Pancreas (tissue), 10 donors: ENCODE data around the gene DCTN4. TPM values are rescaled to one million over a fixed set of nuclear protein-coding genes. Genes with fewer than 3 reads are reported as not detected.
"Not testable (repeated sequence)": the region's sequence is repeated elsewhere in the genome, so short reads cannot be mapped to it uniquely, and the experiment has no call there.

Source experiments
- ATAC-seq, 4 donors: fragments of 200-7000 bp; cut with Tn5 transposase; one replicate each; pipeline versions ENCODE4 v1.8.0 to v1.9.1; 2020; ENCODE audit warnings: mild to moderate bottlenecking in 4 of 4, moderate library complexity in 4 of 4
- DNase-seq, 6 donors: peaks; one replicate each; pipeline ENCODE4 v3.0.0-alpha.2; 2020
- FAIRE-seq: peaks from 2 replicates; lab custom pipeline; 2012; peaks lifted over from hg19 to GRCh38; lab: Jason Lieb, UNC
- H3K27ac ChIP-seq, 4 donors: fragments of 200-600 bp; sonication (generic); 1 replicate in 3 of 4; 2 replicates in 1 of 4; pipeline versions ENCODE4 v1.5.0 to v1.8.0; 2020
- H3K27me3 ChIP-seq, 4 donors: fragments of 200-600 bp; one replicate each; pipeline ENCODE4 v1.8.0; 2021
- H3K36me3 ChIP-seq, 3 donors: fragments of 200-600 bp; sonication (generic) in 1 of 3; one replicate each; pipeline versions ENCODE4 v1.5.0 to v1.8.0; 2020 to 2021
- H3K4me1 ChIP-seq, 3 donors: fragments of 200-600 bp; one replicate each; pipeline ENCODE4 v1.8.0; 2021
- H3K4me3 ChIP-seq, 4 donors: fragments of 200-600 bp; sonication (generic) in 2 of 4; one replicate each; pipeline versions ENCODE4 v1.5.0 to v1.8.0; 2020 to 2021
- H3K9me3 ChIP-seq, 4 donors: fragments of 200-600 bp; one replicate each; pipeline ENCODE4 v1.8.0; 2021
- WGBS, 2 donors: extraction: QIAGEN DNeasy Blood & Tissue Kit; methylation state at CpG; one replicate each; pipeline ENCODE4 v1.1.7; 2013; 5-methylcytosine and 5-hydroxymethylcytosine counted together
- intact Hi-C, 3 donors: fragments of 100-400 bp; cut with DNase I; formaldehyde crosslinking; loops; one replicate each; pipeline versions ENCODE4 v1.11.1 to v1.14.2; 2022
- polyA plus RNA-seq, 2 donors: library from polyadenylated mRNA; stranded (reverse); fragments of 200-250 nt; gene quantifications; one replicate each; pipeline ENCODE4 v1.2.3, GENCODE V29; 2013
- total RNA-seq, 6 donors: library from RNA; stranded (reverse); fragmentation: NEBNext Ultra II Directional in 4 of 6; extraction: Animal tissue kit (Norgen Biotek cat#: 25700) in 4 of 6; gene quantifications; one replicate each; pipeline versions ENCODE4 v1.2.1 to v1.2.4, GENCODE V29; 2021 to 2023
- TF ChIP-seq, protein P1 (sequence below), 4 donors: fragments of 200-600 bp; sonication (generic) in 3 of 4; IDR thresholded peaks; one replicate each; pipeline versions ENCODE4 v1.5.0 to v1.8.0; 2021; ENCODE audit warnings: antibody characterized with exemption in 4 of 4
- donor health status: healthy with polysubstance abuse.
- donor health status: DM: no; HTN: no; CAD: no; lungs with moderate emphysema.
- donor health status: DM: no; HTN: no; CAD: no.
- donor health status: control.
- donor health status: control.
- donor health status: Bipolar disorder and iron deficiency.
- donor health status: DM: yes; HTN: yes; CAD: no.
- donor health status: DM: no; HTN: no; CAD: no.
- donor health status: DM: no; HTN: no; CAD: no.
- donor health status: DM: yes; HTN: yes; CAD: no.

Gene DCTN4
- total and polyA plus RNA-seq, 8 donors, result 13.8 to 61.1 (median 45.1) TPM

DNA sequence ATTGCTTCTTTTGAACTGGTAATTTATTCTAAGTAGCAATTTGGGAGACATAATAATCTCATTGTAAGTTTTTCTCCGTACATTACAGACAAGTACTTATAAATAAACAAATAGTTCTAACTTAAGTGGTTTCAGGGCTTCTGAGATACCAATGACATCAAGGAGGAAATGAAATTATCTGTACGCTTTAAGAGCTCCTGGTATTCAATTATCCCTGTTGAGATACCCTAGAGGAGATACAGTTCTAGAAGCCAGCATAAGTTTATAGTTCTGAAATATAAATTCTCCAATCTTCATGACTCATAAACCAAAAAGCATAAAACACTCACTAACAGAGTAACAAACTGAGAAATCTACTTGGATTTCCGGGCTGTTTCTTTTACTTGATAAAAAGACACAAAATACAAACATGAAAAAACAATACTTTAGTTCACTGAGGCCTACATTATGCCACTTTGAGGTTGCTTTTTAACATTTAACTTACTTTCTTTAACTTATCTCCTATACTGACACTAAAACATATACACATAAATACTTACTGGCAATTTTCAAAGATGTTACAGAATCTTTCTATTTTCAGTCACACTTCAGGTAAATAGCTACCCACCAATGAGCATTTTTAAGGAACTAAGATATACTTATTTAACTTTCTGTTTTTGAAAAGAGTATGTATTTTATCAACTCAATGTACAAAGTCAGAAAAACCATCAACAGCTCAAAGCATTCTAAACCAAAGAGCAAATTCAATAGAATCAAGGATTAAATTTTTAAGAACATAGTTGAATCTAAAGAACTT lies 7.5 kb downstream of the DCTN4 start:
- Histone ChIP-seq H3K36me3 (peaks cover 0 to 17% (median 7%) of the 10 kb centered on the region in 3 donors), H3K4me1 (peaks cover 21 to 31% (median 27%) of the 10 kb centered on the region in 3 donors), H3K4me3 (no peak overlapping the region), H3K9me3 (no peaks in the 10 kb centered on the region), H3K27ac (no peak overlapping the region), H3K27me3 (no peaks in the 10 kb centered on the region)
- TF ChIP-seq, protein P1, sequence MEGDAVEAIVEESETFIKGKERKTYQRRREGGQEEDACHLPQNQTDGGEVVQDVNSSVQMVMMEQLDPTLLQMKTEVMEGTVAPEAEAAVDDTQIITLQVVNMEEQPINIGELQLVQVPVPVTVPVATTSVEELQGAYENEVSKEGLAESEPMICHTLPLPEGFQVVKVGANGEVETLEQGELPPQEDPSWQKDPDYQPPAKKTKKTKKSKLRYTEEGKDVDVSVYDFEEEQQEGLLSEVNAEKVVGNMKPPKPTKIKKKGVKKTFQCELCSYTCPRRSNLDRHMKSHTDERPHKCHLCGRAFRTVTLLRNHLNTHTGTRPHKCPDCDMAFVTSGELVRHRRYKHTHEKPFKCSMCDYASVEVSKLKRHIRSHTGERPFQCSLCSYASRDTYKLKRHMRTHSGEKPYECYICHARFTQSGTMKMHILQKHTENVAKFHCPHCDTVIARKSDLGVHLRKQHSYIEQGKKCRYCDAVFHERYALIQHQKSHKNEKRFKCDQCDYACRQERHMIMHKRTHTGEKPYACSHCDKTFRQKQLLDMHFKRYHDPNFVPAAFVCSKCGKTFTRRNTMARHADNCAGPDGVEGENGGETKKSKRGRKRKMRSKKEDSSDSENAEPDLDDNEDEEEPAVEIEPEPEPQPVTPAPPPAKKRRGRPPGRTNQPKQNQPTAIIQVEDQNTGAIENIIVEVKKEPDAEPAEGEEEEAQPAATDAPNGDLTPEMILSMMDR (IDR thresholded peaks at IDR 0.05), result no peak
- FAIRE-seq, result no peak
- no peak for DNase-seq
- WGBS, 2 donors, result 59 to 60% methylated on average over 3 of the region's 3 CpGs
- intact Hi-C loops, result no loop called here
- ATAC-seq, result no peak

DNA sequence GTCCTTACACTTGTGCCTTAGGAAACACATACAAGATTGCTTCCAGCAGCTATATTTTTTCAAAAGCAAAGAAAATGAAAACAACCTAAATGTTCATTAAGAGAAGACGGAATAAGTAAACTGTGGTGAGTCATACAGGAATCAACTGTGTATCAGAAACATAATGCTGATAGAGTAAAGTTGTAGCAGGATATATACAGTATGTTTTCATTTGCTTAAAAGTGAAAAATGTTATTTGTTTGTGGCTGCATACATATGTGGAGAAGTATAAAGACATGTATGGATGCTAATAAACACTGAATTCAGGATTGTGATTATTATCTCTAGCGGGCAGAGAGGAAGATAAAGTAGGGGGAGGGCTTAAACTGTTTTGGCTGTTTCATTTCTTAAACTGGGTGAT lies 8.3 kb downstream of the DCTN4 start:
- Histone ChIP-seq H3K27me3 (no peaks in the 10 kb centered on the region), H3K9me3 (no peaks in the 10 kb centered on the region), H3K4me3 (no peak overlapping the region), H3K36me3 (peaks cover 0 to 17% (median 7%) of the 10 kb centered on the region in 3 donors), H3K27ac (no peak overlapping the region), H3K4me1 (peaks cover 21 to 28% (median 22%) of the 10 kb centered on the region in 3 donors)
- intact Hi-C loops, result no loop called here
- ATAC-seq, result no peak
- no peak for DNase-seq
- WGBS, 2 donors, result 52 to 53% methylated on average over 2 of the region's 2 CpGs
- TF ChIP-seq, protein P1 (IDR thresholded peaks at IDR 0.05), result no peak
- FAIRE-seq, result no peak

DNA sequence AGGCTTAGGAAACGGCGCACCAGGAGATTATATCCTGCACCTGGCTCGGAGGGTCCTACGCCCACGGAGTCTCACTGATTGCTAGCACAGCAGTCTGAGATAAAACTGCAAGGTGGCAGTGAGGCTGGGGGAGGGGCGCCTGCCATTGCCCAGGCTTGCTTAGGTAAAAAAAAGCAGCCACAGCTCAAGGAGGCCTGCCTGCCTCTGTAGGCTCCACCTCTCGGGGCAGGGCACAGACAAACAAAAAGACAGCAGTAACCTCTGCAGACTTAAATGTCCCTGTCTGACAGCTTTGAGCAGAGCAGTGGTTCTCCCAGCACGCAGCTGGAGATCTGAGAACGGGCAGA lies 15.7 kb downstream of the DCTN4 start:
- DNase-seq, result peak in 1 of 6 donors; percentile 40
- H3K9me3 ChIP-seq, FAIRE-seq, H3K4me1 ChIP-seq, intact Hi-C loops, H3K4me3 ChIP-seq, H3K27me3 ChIP-seq, H3K27ac ChIP-seq, H3K36me3 ChIP-seq: not testable (repeated sequence)
- WGBS, 2 donors, result 82% methylated on average over 6 to 9 of the region's 9 CpGs
- peak in 3 of 4 donors; percentile 48 to 69 (median 55) for ATAC-seq

DNA sequence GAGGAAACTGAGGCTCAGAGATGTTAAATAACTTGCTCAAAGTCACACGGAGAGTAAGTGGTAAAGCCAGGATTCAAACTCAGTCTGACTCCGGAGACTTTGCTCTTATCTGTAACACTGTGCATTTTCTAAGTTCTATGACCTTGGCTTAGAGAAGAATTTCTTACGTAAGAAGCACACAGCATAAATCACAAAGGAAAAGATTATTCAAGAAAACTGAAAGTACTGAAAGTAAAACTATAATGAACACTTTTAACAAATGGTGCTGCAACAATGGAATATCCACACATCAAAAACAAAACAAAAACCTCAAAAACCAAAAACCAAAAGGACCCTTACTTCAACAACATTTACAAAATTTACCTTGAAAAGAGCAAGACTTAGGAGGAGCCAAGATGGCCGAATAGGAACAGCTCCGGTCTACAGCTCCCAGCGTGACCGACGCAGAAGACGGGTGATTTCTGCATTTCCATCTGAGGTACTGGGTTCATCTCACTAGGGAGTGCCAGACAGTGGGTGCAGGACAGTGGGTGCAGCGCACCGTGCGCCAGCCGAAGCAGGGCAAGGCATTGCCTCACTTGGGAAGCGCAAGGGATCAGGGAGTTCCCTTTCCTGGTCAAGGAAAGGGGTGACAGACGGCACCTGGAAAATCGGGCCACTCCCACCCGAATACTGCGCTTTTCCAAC lies 16.2 kb downstream of the DCTN4 start:
- ATAC-seq, result peak; percentile 53 to 88 (median 69)
- FAIRE-seq, H3K36me3 ChIP-seq, H3K27me3 ChIP-seq, DNase-seq, intact Hi-C loops, H3K4me3 ChIP-seq, H3K9me3 ChIP-seq: not testable (repeated sequence)
- peak overlapping the region in 1 of 4 donors; percentile 12 for H3K27ac ChIP-seq
- 81 to 83% methylated on average over 16 to 18 of the region's 18 CpGs for WGBS, 2 donors
- peaks cover 0 to 12% (median 0%) of the 10 kb centered on the region in 3 donors for H3K4me1 ChIP-seq

DNA sequence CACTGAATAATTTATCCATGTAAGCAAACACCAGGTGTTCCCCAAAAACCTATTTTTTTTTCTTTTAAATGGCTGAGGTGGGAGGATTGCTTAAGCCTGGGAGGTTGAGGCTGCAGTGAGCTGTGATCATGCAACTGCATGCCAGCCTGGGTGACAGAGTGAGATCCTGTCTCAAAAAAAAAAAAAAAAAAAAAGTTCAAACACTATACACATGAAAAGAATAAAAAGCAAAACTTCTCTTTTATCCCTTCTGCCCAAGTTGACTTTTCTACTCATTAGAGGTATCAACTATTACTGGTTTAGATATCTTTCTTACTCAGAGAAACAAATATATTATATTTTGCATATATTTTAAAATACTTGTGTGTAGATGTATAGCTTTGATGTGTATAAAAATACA lies 17.8 kb downstream of the DCTN4 start:
- H3K36me3 ChIP-seq, result no peaks in the 10 kb centered on the region
- no peaks in the 10 kb centered on the region for H3K9me3 ChIP-seq
- H3K4me3 ChIP-seq, result no peak overlapping the region
- no peak overlapping the region for H3K27ac ChIP-seq
- no peak for FAIRE-seq
- H3K4me1 ChIP-seq, result peaks cover 0 to 12% (median 0%) of the 10 kb centered on the region in 3 donors
- DNase-seq, result no peak
- TF ChIP-seq, protein P1 (IDR thresholded peaks at IDR 0.05), result no peak
- no peaks in the 10 kb centered on the region for H3K27me3 ChIP-seq
- intact Hi-C loops, result no loop called here
- no peak for ATAC-seq
